Activated naive CD8-positive, alpha-beta T cell treated with anti-CD3 and anti-CD28 coated beads, Interleukin-2, amount 10 ng/mL, durations not matched to agents 7 days and 5 days (primary cell): ENCODE results near the gene ZNRF3. TPM values are rescaled to one million over a fixed set of nuclear protein-coding genes. Genes with fewer than 3 reads are reported as not detected.
A peak's percentile ranks its signal among the peaks of the same experiment; 100 is the strongest.
"Not testable (repeated sequence)": the region's sequence is repeated elsewhere in the genome, so short reads cannot be mapped to it uniquely, and the experiment has no call there.

Source experiments
- ATAC-seq: fragments of 150-1000 bp; cut with Tn5 transposase; one replicate; pipeline ENCODE4 v1.10.0; 2021; ENCODE audit warnings: low read depth, moderate library complexity
- POLR2A ChIA-PET: fragments of 350-600 bp; sonication (Branson Sonifier 250); formaldehyde crosslinking; loops from one replicate; lab custom pipeline; 2021; ENCODE audit warnings: antibody characterized with exemption; lab: Charles Lee
- DNase-seq: peaks from one replicate; pipeline ENCODE4 v3.0.0; 2021
- H3K27ac Mint-ChIP-seq: one replicate; pipeline ENCODE4 v1.8.0; 2022; ENCODE audit warnings: mild to moderate bottlenecking, mixed read lengths
- H3K27me3 Mint-ChIP-seq: one replicate; pipeline ENCODE4 v1.8.0; 2022; ENCODE audit warnings: mild to moderate bottlenecking, moderate library complexity, mixed read lengths
- H3K36me3 Mint-ChIP-seq: one replicate; pipeline ENCODE4 v1.8.0; 2021; ENCODE audit warnings: mild to moderate bottlenecking, mixed read lengths
- H3K4me1 Mint-ChIP-seq: one replicate; pipeline ENCODE4 v1.8.0; 2021; ENCODE audit warnings: mixed read lengths
- H3K4me3 Mint-ChIP-seq: one replicate; pipeline ENCODE4 v1.8.0; 2022; ENCODE audit warnings: mild to moderate bottlenecking, moderate library complexity, mixed read lengths
- H3K9me3 Mint-ChIP-seq: one replicate; pipeline ENCODE4 v1.8.0; 2021; ENCODE audit warnings: mixed read lengths
- total RNA-seq, 2 experiments: library from RNA; stranded (reverse); gene quantifications; one replicate each; pipeline ENCODE4 v1.2.3, GENCODE V29; 2021

ZNRF3 gene
- total RNA-seq, 2 experiments from 2014 or later, result 1.0 to 1.1 TPM

DNA sequence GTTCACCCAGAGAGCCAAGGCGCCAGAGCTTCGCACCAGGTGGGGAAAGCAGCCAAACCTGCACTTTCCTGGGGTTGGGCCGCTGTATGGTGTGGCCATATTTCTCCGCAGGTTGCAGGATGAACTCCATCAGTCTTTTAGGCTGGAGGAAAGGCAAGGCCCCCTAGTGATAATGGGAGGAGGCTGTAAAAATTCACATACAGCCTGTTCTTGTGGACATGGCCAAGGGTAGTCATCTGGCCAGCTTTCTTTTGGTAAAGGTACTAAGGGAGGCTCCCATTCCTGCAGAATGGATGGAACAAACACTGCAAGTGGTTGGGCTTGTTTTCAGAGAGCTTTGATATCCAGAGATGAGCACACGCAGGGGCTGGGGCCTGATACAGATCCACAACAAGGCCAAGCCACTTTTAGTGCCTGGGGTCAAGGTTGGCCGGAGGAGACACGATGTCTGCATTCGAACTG lies 148.7 kb downstream of the ZNRF3 start:
- no peak for ATAC-seq
- no peak for DNase-seq
- Mint-ChIP-seq H3K4me1 (peaks cover 12% of the 10 kb centered on the region), H3K27me3 (peaks cover 60% of the 10 kb centered on the region), H3K36me3 (no peaks in the 10 kb centered on the region), H3K27ac (no peak overlapping the region), H3K4me3 (no peak overlapping the region), H3K9me3 (no peaks in the 10 kb centered on the region)
- POLR2A ChIA-PET, result no interaction called here

DNA sequence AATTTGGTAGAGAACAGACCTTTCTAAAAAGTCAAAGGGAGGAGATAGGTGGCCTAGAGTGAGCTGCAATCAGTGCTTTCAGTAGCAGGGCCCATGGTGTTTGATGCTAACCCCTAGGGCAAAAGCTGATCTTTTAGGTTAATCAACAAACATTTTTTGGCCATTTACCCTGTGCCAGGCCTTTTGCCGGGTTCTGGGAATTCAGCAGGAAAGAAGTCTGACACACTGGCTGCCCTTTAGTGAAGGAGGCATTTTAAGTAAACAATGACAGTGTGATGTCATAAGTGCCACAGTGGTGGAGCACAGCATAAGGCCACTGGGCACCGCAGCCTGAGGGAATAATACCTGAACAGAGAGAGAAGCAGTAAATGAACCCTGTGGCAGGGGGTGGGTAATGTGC lies 149.2 kb downstream of the ZNRF3 start:
- no peak overlapping the region for H3K4me3 Mint-ChIP-seq
- peaks cover 57% of the 10 kb centered on the region for H3K27me3 Mint-ChIP-seq

DNA sequence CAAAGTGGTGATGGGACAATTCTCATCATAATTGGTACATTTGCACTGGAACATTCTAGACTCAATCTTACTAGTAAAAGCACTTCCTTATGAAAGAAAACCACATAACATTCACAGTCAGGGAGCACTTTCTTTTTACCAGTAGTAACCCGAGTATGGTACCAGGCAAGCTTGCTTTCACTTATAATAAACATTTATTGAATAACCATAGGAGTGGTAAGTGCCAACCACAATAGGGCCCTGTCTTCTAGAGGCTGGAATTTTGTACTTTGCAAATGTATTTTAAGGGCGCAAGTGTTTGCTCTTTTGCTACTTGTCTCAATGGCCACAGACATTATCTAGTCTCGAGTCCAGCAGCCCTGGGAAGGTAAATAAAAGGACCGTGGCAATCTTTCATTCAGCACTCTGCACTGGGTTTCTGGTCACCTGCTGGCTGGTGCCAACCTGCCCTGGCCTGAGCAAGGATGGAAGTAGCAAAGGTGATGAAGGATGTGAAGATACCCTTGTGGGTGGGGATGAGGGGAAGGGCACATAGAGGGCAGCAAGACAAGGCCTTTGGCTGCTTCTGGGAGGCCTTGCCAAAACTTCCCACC lies 154.1 kb downstream of the ZNRF3 start:
- POLR2A ChIA-PET, result no interaction called here
- DNase-seq (no peak), ATAC-seq (no peak)
- H3K9me3 Mint-ChIP-seq, result no peaks in the 10 kb centered on the region
- peaks cover 30% of the 10 kb centered on the region for H3K27me3 Mint-ChIP-seq
- no peaks in the 10 kb centered on the region for H3K36me3 Mint-ChIP-seq
- no peak overlapping the region for H3K4me3 Mint-ChIP-seq
- H3K27ac Mint-ChIP-seq, result no peak overlapping the region
- H3K4me1 Mint-ChIP-seq, result peaks cover 7% of the 10 kb centered on the region

More for the DNA sequence above, 149.2 kb downstream of the ZNRF3 start:
- no peaks in the 10 kb centered on the region for H3K36me3 Mint-ChIP-seq
- no peak overlapping the region for H3K27ac Mint-ChIP-seq
- no peaks in the 10 kb centered on the region for H3K9me3 Mint-ChIP-seq
- POLR2A ChIA-PET, result interaction anchor here (0.7 kb wide), 1 partner anchor 454 kb away, joined by 3 read pairs; no protein-coding TSS in a partner anchor
- H3K4me1 Mint-ChIP-seq, result peaks cover 12% of the 10 kb centered on the region
- ATAC-seq, result no peak
- DNase-seq, result no peak

DNA sequence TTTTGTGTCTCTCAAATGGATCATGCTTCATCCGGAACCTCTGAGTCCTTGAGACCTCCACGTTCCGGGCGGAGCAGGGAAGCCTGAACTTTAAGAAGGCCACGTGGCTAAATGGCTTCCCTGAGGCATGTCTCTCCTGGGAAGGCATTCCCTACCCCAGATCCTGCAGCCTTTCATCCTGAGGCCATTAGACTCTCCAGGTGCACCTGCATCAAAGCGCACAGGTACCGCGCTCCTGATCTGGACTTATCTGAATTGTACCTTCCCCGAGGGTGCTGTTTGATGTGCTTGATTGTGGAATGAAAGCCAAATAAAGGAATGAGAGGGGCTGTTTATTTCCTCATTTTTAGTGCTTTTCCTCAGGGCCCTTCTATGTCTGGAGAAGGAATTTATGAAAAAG lies 155.8 kb downstream of the ZNRF3 start:
- peaks cover 17% of the 10 kb centered on the region for H3K27me3 Mint-ChIP-seq
- no peak overlapping the region for H3K4me3 Mint-ChIP-seq
- ATAC-seq, result no peak
- no peaks in the 10 kb centered on the region for H3K36me3 Mint-ChIP-seq
- H3K9me3 Mint-ChIP-seq, result no peaks in the 10 kb centered on the region
- no peak for DNase-seq
- H3K4me1 Mint-ChIP-seq, result peaks cover 7% of the 10 kb centered on the region
- POLR2A ChIA-PET, result no interaction called here
- H3K27ac Mint-ChIP-seq, result no peak overlapping the region

DNA sequence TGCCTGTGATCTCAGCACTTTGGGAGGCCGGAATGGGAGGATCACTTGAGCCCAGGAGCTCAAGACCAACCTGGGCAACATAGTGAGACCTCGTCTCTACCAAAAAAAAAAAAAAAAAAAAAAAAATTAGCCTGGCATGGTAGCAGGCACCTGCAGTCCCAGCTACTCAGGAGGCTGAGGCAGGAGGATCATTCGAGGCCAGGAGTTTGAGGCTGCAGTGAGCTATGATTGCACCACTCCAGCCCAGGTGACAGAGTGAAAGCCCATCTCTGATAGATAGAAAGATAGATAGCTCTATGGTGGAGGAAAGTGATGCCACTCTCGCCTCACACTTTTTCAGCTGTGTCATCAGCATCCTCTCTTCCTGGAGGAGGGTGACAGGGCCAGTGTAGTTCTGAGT lies 156.3 kb downstream of the ZNRF3 start:
- H3K27ac Mint-ChIP-seq, DNase-seq, H3K36me3 Mint-ChIP-seq, POLR2A ChIA-PET, H3K4me1 Mint-ChIP-seq, H3K4me3 Mint-ChIP-seq, ATAC-seq, H3K9me3 Mint-ChIP-seq: not testable (repeated sequence)
- peaks cover 12% of the 10 kb centered on the region for H3K27me3 Mint-ChIP-seq

DNA sequence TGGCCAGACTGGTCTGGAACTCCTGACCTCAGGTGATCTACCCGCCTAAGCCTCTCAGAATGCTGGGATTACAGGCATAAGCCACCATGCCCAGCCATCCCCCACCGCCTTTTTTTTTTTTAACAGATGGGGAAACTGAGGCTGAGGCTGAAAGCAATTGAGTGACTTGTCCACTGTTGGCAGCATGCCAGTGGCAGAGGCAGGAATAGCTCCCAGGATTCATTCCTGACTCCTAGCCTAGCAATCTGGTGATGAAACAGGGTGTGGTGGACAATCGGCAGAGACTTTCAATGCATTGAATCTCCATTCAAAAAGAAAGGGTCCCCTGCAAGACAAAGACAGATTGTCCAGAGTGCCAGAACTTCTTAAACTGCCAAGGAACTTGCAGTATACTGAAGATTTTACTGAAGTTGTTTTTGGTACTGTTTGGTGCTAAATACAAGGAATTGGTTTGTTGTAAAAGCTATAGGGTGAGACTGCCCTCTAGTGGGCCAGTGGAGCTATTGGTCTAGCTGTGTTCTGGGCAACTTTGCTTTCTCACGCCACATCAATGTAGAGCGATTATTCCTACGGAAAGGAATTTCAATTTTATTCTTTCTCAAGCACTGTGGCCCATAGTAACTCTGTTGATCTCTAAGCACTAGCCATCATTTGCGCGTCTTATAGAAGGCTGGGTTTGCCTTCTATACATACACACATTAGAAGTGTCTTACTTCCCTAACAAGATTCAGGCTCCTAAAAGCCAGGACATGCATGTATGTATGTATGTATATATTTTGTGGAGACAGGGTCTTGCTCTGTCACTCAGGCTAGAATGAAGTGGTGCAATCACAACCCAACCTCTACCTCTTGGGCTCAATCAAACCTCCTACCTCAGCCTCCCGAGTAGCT lies 157.3 kb downstream of the ZNRF3 start:
- Mint-ChIP-seq H3K27ac (no peak overlapping the region), H3K4me1 (peaks cover 7% of the 10 kb centered on the region)
- POLR2A ChIA-PET, result interaction anchor here (0.6 kb wide), 1 partner anchor 625 kb away, joined by 3 read pairs; no protein-coding TSS in a partner anchor

DNA sequence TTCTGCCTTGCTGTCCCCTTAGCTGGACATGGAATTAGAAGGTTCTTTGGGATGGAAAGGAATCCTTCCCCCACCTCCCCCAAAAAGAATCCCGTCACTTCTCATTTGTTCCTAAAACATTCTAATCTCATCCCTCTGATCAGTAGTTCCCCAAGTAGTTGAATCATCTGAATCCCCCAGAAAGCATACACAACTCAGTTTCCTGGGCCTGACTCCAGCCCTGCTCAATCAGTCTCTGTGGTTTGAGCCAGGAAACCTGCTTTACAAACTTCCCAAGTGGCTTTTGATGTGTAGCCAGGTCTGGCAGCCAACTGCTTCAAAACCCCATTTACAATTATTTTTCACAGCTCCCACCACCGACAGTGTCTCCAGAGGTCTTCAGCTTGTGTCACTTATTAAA lies 158.0 kb downstream of the ZNRF3 start:
- DNase-seq, result no peak
- no peak overlapping the region for H3K27ac Mint-ChIP-seq
- H3K4me3 Mint-ChIP-seq, result no peak overlapping the region
- peaks cover 7% of the 10 kb centered on the region for H3K4me1 Mint-ChIP-seq
- H3K9me3 Mint-ChIP-seq, result no peaks in the 10 kb centered on the region
- no peaks in the 10 kb centered on the region for H3K36me3 Mint-ChIP-seq
- POLR2A ChIA-PET, result no interaction called here
- ATAC-seq, result no peak
- peaks cover 11% of the 10 kb centered on the region for H3K27me3 Mint-ChIP-seq

More for the DNA sequence above, 157.3 kb downstream of the ZNRF3 start:
- ATAC-seq (peak; percentile 67), DNase-seq (no peak)
- Mint-ChIP-seq H3K9me3 (no peaks in the 10 kb centered on the region), H3K27me3 (peaks cover 11% of the 10 kb centered on the region), H3K4me3 (no peak overlapping the region), H3K36me3 (no peaks in the 10 kb centered on the region)

DNA sequence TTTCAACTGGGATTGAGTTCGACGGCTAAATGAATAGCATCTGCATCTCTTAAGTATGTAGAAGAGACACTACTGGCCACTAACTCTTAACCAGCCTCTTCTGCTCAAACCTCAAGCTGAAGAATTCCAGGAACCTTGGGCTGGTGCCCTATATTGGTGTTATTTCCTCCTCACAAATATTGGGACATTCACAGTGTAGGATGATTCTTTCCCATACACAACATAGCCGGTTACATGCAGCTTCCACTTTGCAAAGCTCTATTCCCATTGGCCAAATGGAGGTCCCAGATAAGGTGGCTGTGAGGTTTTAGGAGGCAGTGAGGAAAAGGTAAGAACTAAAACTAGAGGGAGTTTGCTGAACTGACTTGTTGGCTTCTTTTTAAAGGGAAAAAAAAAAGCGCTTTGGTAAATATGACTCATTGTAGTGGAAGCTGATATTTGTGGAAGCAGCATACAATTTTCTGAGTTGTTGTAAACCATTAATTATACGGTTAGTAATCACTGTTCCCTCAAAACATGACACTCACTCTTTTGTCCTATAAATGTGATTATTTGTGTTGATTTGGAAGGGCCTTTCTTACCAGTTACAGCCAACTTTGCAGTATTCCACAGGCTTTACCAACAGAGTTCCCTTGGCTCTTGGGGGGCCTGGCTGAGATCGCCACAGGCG lies 160.7 kb downstream of the ZNRF3 start:
- POLR2A ChIA-PET, result interaction anchor here (2.1 kb wide), 1 partner anchor 10 kb away, joined by 5 read pairs; no protein-coding TSS in a partner anchor
- no peak overlapping the region for H3K4me3 Mint-ChIP-seq
- peaks cover 7% of the 10 kb centered on the region for H3K4me1 Mint-ChIP-seq
- H3K27me3 Mint-ChIP-seq, result peaks cover 8% of the 10 kb centered on the region
- no peak for DNase-seq
- ATAC-seq, result no peak
- no peaks in the 10 kb centered on the region for H3K36me3 Mint-ChIP-seq
- no peaks in the 10 kb centered on the region for H3K9me3 Mint-ChIP-seq
- H3K27ac Mint-ChIP-seq, result no peak overlapping the region

DNA sequence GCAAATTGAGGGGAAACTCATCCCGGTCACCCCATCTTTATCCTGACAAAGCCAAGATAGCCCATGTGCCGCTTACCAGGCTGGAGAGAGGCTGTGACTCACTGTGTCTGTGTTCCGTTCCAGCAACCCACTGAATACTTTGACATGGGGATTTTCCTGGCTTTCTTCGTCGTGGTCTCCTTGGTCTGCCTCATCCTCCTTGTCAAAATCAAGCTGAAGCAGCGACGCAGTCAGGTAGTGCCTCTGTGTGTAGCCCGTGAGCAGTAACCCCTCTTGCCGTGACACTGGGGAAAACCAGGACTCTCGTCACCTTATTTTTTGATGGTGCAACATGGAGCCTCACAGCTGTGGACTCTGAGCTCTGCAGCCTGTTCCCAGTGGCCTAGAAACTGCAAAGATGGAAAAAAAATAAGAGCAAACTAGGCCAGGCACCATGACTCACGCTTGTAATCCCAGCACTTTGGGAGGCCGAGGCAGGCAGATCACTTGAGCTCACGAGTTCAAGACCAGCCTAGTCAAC lies 161.3 kb downstream of the ZNRF3 start:
- peaks cover 7% of the 10 kb centered on the region for H3K4me1 Mint-ChIP-seq
- POLR2A ChIA-PET, result no interaction called here
- no peaks in the 10 kb centered on the region for H3K9me3 Mint-ChIP-seq
- ATAC-seq (no peak), DNase-seq (no peak)
- no peaks in the 10 kb centered on the region for H3K36me3 Mint-ChIP-seq
- no peak overlapping the region for H3K27ac Mint-ChIP-seq
- peaks cover 8% of the 10 kb centered on the region for H3K27me3 Mint-ChIP-seq
- H3K4me3 Mint-ChIP-seq, result no peak overlapping the region

DNA sequence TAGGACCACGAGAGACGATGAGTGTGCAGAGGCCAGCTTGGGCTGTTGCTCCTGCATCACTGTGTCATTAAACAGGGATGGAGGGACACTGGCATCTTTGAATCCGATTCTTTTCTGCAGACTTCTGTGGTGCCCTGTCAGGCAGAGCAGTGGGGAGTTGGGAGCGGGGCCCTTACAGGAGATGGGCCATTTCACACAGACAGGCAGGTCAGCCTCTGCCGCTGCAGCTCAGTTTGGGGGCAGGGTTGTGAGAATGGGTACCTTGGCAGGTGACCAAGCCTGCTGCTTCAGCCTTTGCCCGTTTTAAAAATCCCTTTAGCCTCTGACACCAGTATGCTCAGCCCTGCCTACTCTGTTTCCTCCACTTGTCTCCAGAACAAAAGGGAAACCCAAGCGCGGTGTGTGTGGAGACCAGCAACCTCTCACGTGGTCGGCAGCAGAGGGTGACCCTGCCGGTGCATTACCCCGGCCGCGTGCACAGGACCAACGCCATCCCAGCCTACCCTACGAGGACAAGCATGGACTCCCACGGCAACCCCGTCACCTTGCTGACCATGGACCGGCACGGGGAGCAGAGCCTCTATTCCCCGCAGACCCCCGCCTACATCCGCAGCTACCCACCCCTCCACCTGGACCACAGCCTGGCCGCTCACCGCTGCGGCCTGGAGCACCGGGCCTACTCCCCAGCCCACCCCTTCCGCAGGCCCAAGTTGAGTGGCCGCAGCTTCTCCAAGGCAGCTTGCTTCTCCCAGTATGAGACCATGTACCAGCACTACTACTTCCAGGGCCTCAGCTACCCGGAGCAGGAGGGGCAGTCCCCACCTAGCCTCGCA lies 165.7 kb downstream of the ZNRF3 start:
- Mint-ChIP-seq H3K27ac (no peak overlapping the region), H3K27me3 (no peaks in the 10 kb centered on the region), H3K4me3 (no peak overlapping the region), H3K9me3 (no peaks in the 10 kb centered on the region), H3K4me1 (no peaks in the 10 kb centered on the region), H3K36me3 (no peaks in the 10 kb centered on the region)
- POLR2A ChIA-PET, result no interaction called here
- ATAC-seq, result no peak
- DNase-seq, result no peak

DNA sequence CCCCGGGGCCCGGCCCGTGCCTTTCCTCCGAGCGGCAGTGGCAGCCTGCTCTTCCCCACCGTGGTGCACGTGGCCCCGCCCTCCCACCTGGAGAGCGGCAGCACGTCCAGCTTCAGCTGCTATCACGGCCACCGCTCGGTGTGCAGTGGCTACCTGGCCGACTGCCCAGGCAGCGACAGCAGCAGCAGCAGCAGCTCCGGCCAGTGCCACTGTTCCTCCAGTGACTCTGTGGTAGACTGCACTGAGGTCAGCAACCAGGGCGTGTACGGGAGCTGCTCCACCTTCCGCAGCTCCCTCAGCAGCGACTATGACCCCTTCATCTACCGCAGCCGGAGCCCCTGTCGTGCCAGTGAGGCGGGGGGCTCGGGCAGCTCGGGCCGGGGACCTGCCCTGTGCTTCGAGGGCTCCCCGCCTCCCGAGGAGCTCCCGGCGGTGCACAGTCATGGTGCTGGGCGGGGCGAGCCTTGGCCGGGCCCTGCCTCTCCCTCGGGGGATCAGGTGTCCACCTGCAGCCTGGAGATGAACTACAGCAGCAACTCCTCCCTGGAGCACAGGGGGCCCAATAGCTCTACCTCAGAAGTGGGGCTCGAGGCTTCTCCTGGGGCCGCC lies 166.4 kb downstream of the ZNRF3 start:
- POLR2A ChIA-PET, result no interaction called here
- Mint-ChIP-seq H3K36me3 (no peaks in the 10 kb centered on the region), H3K27me3 (peaks cover 1% of the 10 kb centered on the region), H3K4me3 (no peak overlapping the region), H3K27ac (no peak overlapping the region), H3K4me1 (no peaks in the 10 kb centered on the region), H3K9me3 (no peaks in the 10 kb centered on the region)
- no peak for DNase-seq
- ATAC-seq, result no peak

DNA sequence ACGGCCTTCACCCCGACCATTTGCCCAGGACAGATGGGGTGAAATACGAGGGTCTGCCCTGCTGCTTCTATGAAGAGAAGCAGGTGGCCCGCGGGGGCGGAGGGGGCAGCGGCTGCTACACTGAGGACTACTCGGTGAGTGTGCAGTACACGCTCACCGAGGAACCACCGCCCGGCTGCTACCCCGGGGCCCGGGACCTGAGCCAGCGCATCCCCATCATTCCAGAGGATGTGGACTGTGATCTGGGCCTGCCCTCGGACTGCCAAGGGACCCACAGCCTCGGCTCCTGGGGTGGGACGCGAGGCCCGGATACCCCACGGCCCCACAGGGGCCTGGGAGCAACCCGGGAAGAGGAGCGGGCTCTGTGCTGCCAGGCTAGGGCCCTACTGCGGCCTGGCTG lies 167.1 kb downstream of the ZNRF3 start:
- POLR2A ChIA-PET, result no interaction called here
- Mint-ChIP-seq H3K9me3 (no peaks in the 10 kb centered on the region), H3K27me3 (peaks cover 5% of the 10 kb centered on the region), H3K27ac (no peak overlapping the region), H3K4me1 (no peaks in the 10 kb centered on the region), H3K36me3 (no peaks in the 10 kb centered on the region), H3K4me3 (no peak overlapping the region)
- DNase-seq (no peak), ATAC-seq (no peak)
